HCT116 (cell line): ENCODE data around the gene DYRK1B. TPM values are rescaled to one million over a fixed set of nuclear protein-coding genes. Genes with fewer than 3 reads are reported as not detected.

ENCODE experiments used
- ATAC-seq: fragments of 200-7000 bp; cut with Tn5 transposase; 2 replicates; pipeline ENCODE4 v1.9.1; 2020; ENCODE audit warnings: mild to moderate bottlenecking, moderate library complexity
- BruUV-seq: library from RNA; stranded (reverse); fragments of 400-500 nt; replicated peaks from 2 replicates; lab custom pipeline; 2021; lab: Mats Ljungman, UMichigan
- CTCF ChIA-PET: fragments of 300-600 bp; sonication (Branson Sonifier 250); formaldehyde crosslinking; loops from one replicate; lab custom pipeline; 2021; ENCODE audit warnings: antibody characterized with exemption; lab: Charles Lee
- POLR2A ChIA-PET: fragments of 300-600, 350-600 bp; sonication (Branson Sonifier 250); formaldehyde crosslinking; loops from one replicate; lab custom pipeline; 2021; ENCODE audit warnings: antibody characterized with exemption; lab: Charles Lee
- RAD21 ChIA-PET, 2 experiments: fragments of 300-600 bp; sonication (Branson Sonifier 250); formaldehyde crosslinking; loops; one replicate each; lab custom pipeline; 2023; ENCODE audit warnings: low total read pairs in 2 of 2; ENCODE audit not compliant: uncharacterized antibody in 2 of 2, unreplicated experiment in 2 of 2, low non-redundant PET in 1 of 2; lab: Charles Lee
- DNase-seq: peaks from one replicate; pipeline ENCODE4 v3.0.0-alpha.2; 2010; ENCODE audit warnings: low read depth, low spot score
- H2AFZ ChIP-seq: fragments of 200-600 bp; shearing (Covaris generic), sonication (generic); 2 replicates; pipeline ENCODE4 v1.6.1; 2017; ENCODE audit warnings: low read depth, mixed run types, mixed read lengths, antibody characterized with exemption, low read length; ENCODE audit not compliant: poor library complexity, severe bottlenecking
- H3K27ac ChIP-seq: 2 replicates; pipeline ENCODE4 v1.5.1; 2012; ENCODE audit warnings: low read depth, low read length
- H3K27me3 ChIP-seq: fragments of 200-600 bp; sonication (generic); 2 replicates; pipeline ENCODE4 v1.6.1; 2016; ENCODE audit warnings: mixed run types, low read length, mixed read lengths; ENCODE audit not compliant: insufficient read depth
- H3K36me3 ChIP-seq, 2 experiments: fragments of 200-500 bp in 1 of 2; fragments of 200-600 bp in 1 of 2; sonication (Bioruptor generic) in 1 of 2; sonication (generic) in 1 of 2; 2 replicates each; pipeline versions ENCODE4 v1.5.1 to v1.6.1; 2014 to 2016; ENCODE audit warnings: low read length in 2 of 2, inconsistent platforms in 1 of 2, mixed read lengths in 1 of 2, mixed run types in 1 of 2; ENCODE audit not compliant: insufficient read depth in 2 of 2, control insufficient read depth in 1 of 2
- H3K4me1 ChIP-seq, 2 experiments: fragments of 200-600 bp in 1 of 2; sonication (generic) in 1 of 2; 2 replicates each; pipeline versions ENCODE4 v1.5.1 to v1.6.1; 2012 to 2017; ENCODE audit warnings: low read length in 2 of 2, inconsistent platforms in 1 of 2, mild to moderate bottlenecking in 1 of 2, mixed read lengths in 1 of 2, mixed run types in 1 of 2, moderate library complexity in 1 of 2; ENCODE audit not compliant: insufficient read depth in 2 of 2, control insufficient read depth in 1 of 2
- H3K4me2 ChIP-seq: fragments of 200-600 bp; sonication (generic); 2 replicates; pipeline ENCODE4 v1.6.1; 2017; ENCODE audit warnings: mixed run types, low read length, mixed read lengths
- H3K4me3 ChIP-seq, 2 experiments: fragments of 200-600 bp in 1 of 2; sonication (generic) in 1 of 2; replicated peaks in 1 of 2; 2 replicates each; pipeline ENCODE4 v1.5.1; 2011 to 2016; ENCODE audit warnings: low read length in 2 of 2, control low read depth in 1 of 2, low read depth in 1 of 2, mild to moderate bottlenecking in 1 of 2, mixed read lengths in 1 of 2, mixed run types in 1 of 2
- H3K79me2 ChIP-seq: fragments of 200-600 bp; sonication (generic); 2 replicates; pipeline ENCODE4 v1.6.1; 2017; ENCODE audit warnings: mild to moderate bottlenecking, mixed run types, low read length, moderate library complexity, mixed read lengths; ENCODE audit not compliant: insufficient read depth
- H3K9ac ChIP-seq: fragments of 200-600 bp; sonication (generic); 2 replicates; pipeline ENCODE4 v1.6.1; 2016; ENCODE audit warnings: low read length, mixed read lengths
- H3K9me2 ChIP-seq: fragments of 200-600 bp; sonication (generic), shearing (Covaris generic); 2 replicates; pipeline ENCODE4 v1.6.1; 2017; ENCODE audit warnings: mixed run types, mild to moderate bottlenecking, moderate library complexity; ENCODE audit not compliant: insufficient read depth
- H3K9me3 ChIP-seq, 2 experiments: fragments of 200-500 bp in 1 of 2; fragments of 200-600 bp in 1 of 2; sonication (Bioruptor generic) in 1 of 2; sonication (generic) in 1 of 2; 2 replicates each; pipeline ENCODE4 v1.6.1; 2014 to 2017; ENCODE audit warnings: low read length in 2 of 2, mixed read lengths in 2 of 2, inconsistent platforms in 1 of 2, low read depth in 1 of 2, mild to moderate bottlenecking in 1 of 2, mixed run types in 1 of 2, moderate library complexity in 1 of 2; ENCODE audit not compliant: control insufficient read depth in 1 of 2, insufficient read depth in 1 of 2
- H4K20me1 ChIP-seq: fragments of 200-600 bp; sonication (generic), shearing (Covaris generic); 2 replicates; pipeline ENCODE4 v1.6.1; 2017; ENCODE audit warnings: mixed run types, mild to moderate bottlenecking, moderate library complexity; ENCODE audit not compliant: insufficient read depth
- EZH2phosphoT487 ChIP-seq: fragments of 200-600 bp; IDR thresholded peaks from 2 replicates; pipeline ENCODE4 v1.6.1; 2018; ENCODE audit warnings: antibody characterized with exemption, borderline replicate concordance
- POLR2AphosphoS5 ChIP-seq: IDR thresholded peaks from 2 replicates; pipeline ENCODE4 v1.6.1; 2011; ENCODE audit warnings: mild to moderate bottlenecking, low read depth, low read length, moderate library complexity
- intact Hi-C: fragments of 100-400 bp; cut with micrococcal nuclease; formaldehyde crosslinking; loops from 2 replicates; pipeline ENCODE4 v1.10.0; 2022
- total RNA-seq: library from RNA; stranded (reverse); gene quantifications from one replicate; pipeline ENCODE4 v1.2.1, GENCODE V29; 2021; ENCODE audit not compliant: unreplicated experiment
- TF ChIP-seq, protein P1 (sequence below): IDR thresholded peaks from 2 replicates; pipeline ENCODE4 v1.6.1; 2011; ENCODE audit warnings: mild to moderate bottlenecking, low read length, moderate library complexity; ENCODE audit not compliant: insufficient replicate concordance; ENCODE audit errors: extremely low read depth
- TF ChIP-seq, protein P2 (sequence below), 3 experiments: fragments of 200-600 bp in 1 of 3; sonication (generic) in 1 of 3; IDR thresholded peaks in 2 of 3; conservative IDR thresholded peaks in 1 of 3; 2 replicates each; pipeline ENCODE4 v1.5.1; 2012 to 2017; ENCODE audit warnings: low read depth in 2 of 3, low read length in 2 of 3, antibody characterized with exemption in 1 of 3, borderline replicate concordance in 1 of 3, control low read depth in 1 of 3, mild to moderate bottlenecking in 1 of 3, mixed read lengths in 1 of 3, mixed run types in 1 of 3, moderate library complexity in 1 of 3; ENCODE audit not compliant: insufficient read depth in 1 of 3

Gene DYRK1B
- total RNA-seq, 1 experiment from 2014 or later, result 7.3 TPM

DNA sequence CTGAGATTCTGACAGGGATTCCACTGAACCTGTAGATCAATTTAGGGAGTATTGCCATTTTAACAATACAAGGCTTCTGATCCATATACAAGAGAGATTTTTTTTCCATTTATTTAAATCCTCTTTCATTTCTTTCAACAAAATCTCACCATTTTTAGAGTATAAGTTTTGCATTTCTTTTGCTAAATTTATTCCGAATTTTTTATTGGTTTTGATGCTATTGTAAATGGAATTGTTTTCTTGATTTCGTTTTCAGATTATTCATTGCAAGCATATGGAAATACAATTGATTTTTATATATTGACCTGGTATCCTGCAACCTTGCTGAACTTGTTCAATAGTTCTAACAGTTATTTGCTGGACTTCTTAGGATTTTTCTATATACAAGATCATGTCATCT, 36.9 kb downstream of the DYRK1B start:
- no peak for ATAC-seq
- no peak overlapping the region for H3K4me3 ChIP-seq
- no peaks in the 10 kb centered on the region for H4K20me1 ChIP-seq
- TF ChIP-seq EZH2phosphoT487, result no peak
- TF ChIP-seq, protein P1, sequence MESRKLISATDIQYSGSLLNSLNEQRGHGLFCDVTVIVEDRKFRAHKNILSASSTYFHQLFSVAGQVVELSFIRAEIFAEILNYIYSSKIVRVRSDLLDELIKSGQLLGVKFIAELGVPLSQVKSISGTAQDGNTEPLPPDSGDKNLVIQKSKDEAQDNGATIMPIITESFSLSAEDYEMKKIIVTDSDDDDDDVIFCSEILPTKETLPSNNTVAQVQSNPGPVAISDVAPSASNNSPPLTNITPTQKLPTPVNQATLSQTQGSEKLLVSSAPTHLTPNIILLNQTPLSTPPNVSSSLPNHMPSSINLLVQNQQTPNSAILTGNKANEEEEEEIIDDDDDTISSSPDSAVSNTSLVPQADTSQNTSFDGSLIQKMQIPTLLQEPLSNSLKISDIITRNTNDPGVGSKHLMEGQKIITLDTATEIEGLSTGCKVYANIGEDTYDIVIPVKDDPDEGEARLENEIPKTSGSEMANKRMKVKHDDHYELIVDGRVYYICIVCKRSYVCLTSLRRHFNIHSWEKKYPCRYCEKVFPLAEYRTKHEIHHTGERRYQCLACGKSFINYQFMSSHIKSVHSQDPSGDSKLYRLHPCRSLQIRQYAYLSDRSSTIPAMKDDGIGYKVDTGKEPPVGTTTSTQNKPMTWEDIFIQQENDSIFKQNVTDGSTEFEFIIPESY, result no peak
- no peak for TF ChIP-seq POLR2AphosphoS5
- TF ChIP-seq, protein P2, sequence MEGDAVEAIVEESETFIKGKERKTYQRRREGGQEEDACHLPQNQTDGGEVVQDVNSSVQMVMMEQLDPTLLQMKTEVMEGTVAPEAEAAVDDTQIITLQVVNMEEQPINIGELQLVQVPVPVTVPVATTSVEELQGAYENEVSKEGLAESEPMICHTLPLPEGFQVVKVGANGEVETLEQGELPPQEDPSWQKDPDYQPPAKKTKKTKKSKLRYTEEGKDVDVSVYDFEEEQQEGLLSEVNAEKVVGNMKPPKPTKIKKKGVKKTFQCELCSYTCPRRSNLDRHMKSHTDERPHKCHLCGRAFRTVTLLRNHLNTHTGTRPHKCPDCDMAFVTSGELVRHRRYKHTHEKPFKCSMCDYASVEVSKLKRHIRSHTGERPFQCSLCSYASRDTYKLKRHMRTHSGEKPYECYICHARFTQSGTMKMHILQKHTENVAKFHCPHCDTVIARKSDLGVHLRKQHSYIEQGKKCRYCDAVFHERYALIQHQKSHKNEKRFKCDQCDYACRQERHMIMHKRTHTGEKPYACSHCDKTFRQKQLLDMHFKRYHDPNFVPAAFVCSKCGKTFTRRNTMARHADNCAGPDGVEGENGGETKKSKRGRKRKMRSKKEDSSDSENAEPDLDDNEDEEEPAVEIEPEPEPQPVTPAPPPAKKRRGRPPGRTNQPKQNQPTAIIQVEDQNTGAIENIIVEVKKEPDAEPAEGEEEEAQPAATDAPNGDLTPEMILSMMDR (IDR thresholded peaks at IDR 0.05 in 2 of 3, conservative IDR thresholded peaks at IDR 0.05 in 1 of 3; ENCODE audit: borderline replicate concordance in 1 of 3, insufficient read depth in 1 of 3, low read depth in 2 of 3, low read length in 2 of 3), result no peak
- H3K27ac ChIP-seq, result no peak overlapping the region
- H3K9ac ChIP-seq, result no peak overlapping the region
- ChIA-PET CTCF (no interaction called here), RAD21 (no interaction called here), POLR2A (no interaction called here)
- intact Hi-C loops, result no loop called here
- no TSS peak for BruUV-seq
- H3K9me3 ChIP-seq, result no peaks in the 10 kb centered on the region
- no peaks in the 10 kb centered on the region for H3K9me2 ChIP-seq
- DNase-seq, result no peak
- no peaks in the 10 kb centered on the region for H3K36me3 ChIP-seq
- no peaks in the 10 kb centered on the region for H3K79me2 ChIP-seq
- H3K4me1 ChIP-seq, result peaks cover 0 to 6% of the 10 kb centered on the region in 2 experiments; a peak in 2 of 4 replicates
- no peak overlapping the region for H2AFZ ChIP-seq
- H3K4me2 ChIP-seq, result no peak overlapping the region
- peaks cover 22% of the 10 kb centered on the region for H3K27me3 ChIP-seq
